ENCODE measurements around the gene GGN.
A peak's percentile ranks its signal among the peaks of the same experiment; 100 is the strongest.
"Not testable (repeated sequence)": the region's sequence is repeated elsewhere in the genome, so short reads cannot be mapped to it uniquely, and the experiment has no call there.

GGN gene

GRCh38 chr19:38360839-38361631 lies 26.8 kb downstream of the GGN start:
- FAIRE-seq, result no peak

- no peak for FAIRE-seq
Measured at GRCh38 chr19:38360351-38360750, 27.5 kb downstream of the GGN start.

- no peak for FAIRE-seq
Measured at GRCh38 chr19:38359242-38360021, 28.4 kb downstream of the GGN start.

GRCh38 chr19:38358071-38358470 lies 29.8 kb downstream of the GGN start:
- no peak for FAIRE-seq

GRCh38 chr19:38355728-38356725 lies 31.8 kb downstream of the GGN start:
- FAIRE-seq, result no peak

- no peak for FAIRE-seq
Measured at GRCh38 chr19:38352611-38353010, 35.2 kb downstream of the GGN start.

- no peak for FAIRE-seq
Measured at GRCh38 chr19:38351865-38352395, 35.9 kb downstream of the GGN start.

- no peak for FAIRE-seq
Measured at GRCh38 chr19:38350883-38351282, 37.0 kb downstream of the GGN start.

GRCh38 chr19:38346837-38347236 lies 41.0 kb downstream of the GGN start:
- FAIRE-seq, result no peak

GRCh38 chr19:38340927-38341326 lies 46.9 kb downstream of the GGN start:
- FAIRE-seq, result no peak

- not testable (repeated sequence) for FAIRE-seq
Measured at GRCh38 chr19:38339011-38339410, 48.8 kb downstream of the GGN start.

GRCh38 chr19:38337360-38337653 lies 50.5 kb downstream of the GGN start:
- no peak for FAIRE-seq

- no peak for FAIRE-seq
Measured at GRCh38 chr19:38336638-38337359, 51.0 kb downstream of the GGN start.

GRCh38 chr19:38335949-38336637 lies 51.7 kb downstream of the GGN start:
- FAIRE-seq, result peak; percentile 89

All from endometrium (tissue), 2 donors.